DMS 273 (cell line): Measurements from ENCODE around the gene RNPEP.

Source experiments
- DNase-seq: peaks from one replicate; lab custom pipeline; 2025; ENCODE audit not compliant: unreplicated experiment; lab: John Stamatoyannopoulos, UW

Gene RNPEP

GRCh38 chr1:202009326-202010179 is 27.1 kb downstream of the RNPEP start:
- DNase-seq, result peak; percentile 94

GRCh38 chr1:202010180-202011015 is 27.9 kb downstream of the RNPEP start, which contains the start of gene ELF3:
TSS of gene ELF3 (plus strand) at chr1:202010587. CDS start at chr1:202011137, 550 bp downstream.
- peak; percentile 44 for DNase-seq

GRCh38 chr1:202011994-202012393 is 29.5 kb downstream of the RNPEP start:
- DNase-seq, result no peak

GRCh38 chr1:202012544-202013478 is 30.4 kb downstream of the RNPEP start:
- no peak for DNase-seq

- no peak for DNase-seq
Measured at GRCh38 chr1:202013603-202014002, 31.2 kb downstream of the RNPEP start.

- DNase-seq, result no peak
Measured at GRCh38 chr1:202014060-202014459, 31.6 kb downstream of the RNPEP start.

- no peak for DNase-seq
Measured at GRCh38 chr1:202014915-202015661, 32.6 kb downstream of the RNPEP start.

GRCh38 chr1:202015662-202015937 is 33.2 kb downstream of the RNPEP start:
- no peak for DNase-seq

GRCh38 chr1:202016022-202016810 is 33.8 kb downstream of the RNPEP start:
- DNase-seq, result no peak

- DNase-seq, result no peak
Measured at GRCh38 chr1:202016811-202017748, 34.6 kb downstream of the RNPEP start.

- DNase-seq, result no peak
Measured at GRCh38 chr1:202017749-202018467, 35.5 kb downstream of the RNPEP start.

- peak; percentile 66 for DNase-seq
Measured at GRCh38 chr1:202018468-202019234, 36.2 kb downstream of the RNPEP start.

GRCh38 chr1:202019235-202019558 is 36.7 kb downstream of the RNPEP start:
- DNase-seq, result peak; percentile 74

GRCh38 chr1:202023001-202023433 is 40.6 kb downstream of the RNPEP start:
- peak; percentile 72 for DNase-seq

GRCh38 chr1:202029171-202029665 is 46.8 kb downstream of the RNPEP start:
- no peak for DNase-seq

- no peak for DNase-seq
Measured at GRCh38 chr1:202029727-202030126, 47.3 kb downstream of the RNPEP start.

GRCh38 chr1:202031796-202032195 is 49.3 kb downstream of the RNPEP start:
- DNase-seq, result no peak
